SK-N-SH (cell line): ENCODE measurements around the gene SCYL1. TPM values are rescaled to one million over a fixed set of nuclear protein-coding genes. Genes with fewer than 3 reads are reported as not detected.

Experiments
- CTCF ChIA-PET: fragments of 300-600, 350-600 bp; formaldehyde crosslinking; extraction: SDS; loops from one replicate; lab custom pipeline; 2021; lab: Yijun Ruan, JAX
- POLR2A ChIA-PET: fragments of 350-600 bp; sonication (Branson Sonifier 250); formaldehyde crosslinking; extraction: SDS; loops from one replicate; lab custom pipeline; 2020; ENCODE audit warnings: antibody characterized with exemption, inconsistent platforms; lab: Yijun Ruan, JAX
- DNase-seq: peaks from one replicate; pipeline ENCODE4 v3.0.0; 2012
- H2AFZ ChIP-seq: fragments of 200-600 bp; sonication (generic); 2 replicates; pipeline ENCODE4 v1.8.1; 2016; ENCODE audit warnings: antibody characterized with exemption, mild to moderate bottlenecking, low read depth
- H3F3A ChIP-seq: fragments of 200-600 bp; sonication (generic); replicated peaks from 2 replicates; pipeline ENCODE3; 2016; ENCODE audit warnings: antibody characterized with exemption, mild to moderate bottlenecking; ENCODE audit not compliant: insufficient read depth
- H3K27ac ChIP-seq, 2 experiments: fragments of 200-500 bp in 1 of 2; fragments of 200-600 bp in 1 of 2; sonication (Bioruptor generic) in 1 of 2; sonication (generic), shearing (Covaris generic) in 1 of 2; 2 replicates each; pipeline versions ENCODE4 v1.5.1 to v1.6.1; 2014 to 2016; ENCODE audit warnings: low read depth in 2 of 2, inconsistent platforms in 1 of 2, low read length in 1 of 2, mild to moderate bottlenecking in 1 of 2, mixed read lengths in 1 of 2
- H3K27me3 ChIP-seq: fragments of 200-600 bp; sonication (generic), shearing (Covaris generic); 2 replicates; pipeline ENCODE4 v1.6.1; 2016; ENCODE audit warnings: mixed run types; ENCODE audit not compliant: insufficient read depth
- H3K36me3 ChIP-seq, 2 experiments: fragments of 200-500 bp in 1 of 2; fragments of 200-600 bp in 1 of 2; sonication (Bioruptor generic) in 1 of 2; sonication (generic) in 1 of 2; replicated peaks in 1 of 2; 2 replicates each; pipeline versions ENCODE3 to v1.5.1; 2014 to 2016; ENCODE audit warnings: low read length in 1 of 2, mild to moderate bottlenecking in 1 of 2; ENCODE audit not compliant: insufficient read depth in 2 of 2, control insufficient read depth in 1 of 2
- H3K4me1 ChIP-seq, 2 experiments: fragments of 200-500 bp in 1 of 2; fragments of 200-600 bp in 1 of 2; sonication (Bioruptor generic) in 1 of 2; sonication (generic), shearing (Covaris generic) in 1 of 2; 2 replicates each; pipeline versions ENCODE4 v1.5.1 to v1.6.1; 2014 to 2016; ENCODE audit warnings: low read depth in 1 of 2, low read length in 1 of 2, mixed run types in 1 of 2; ENCODE audit not compliant: insufficient read depth in 2 of 2, control insufficient read depth in 1 of 2
- H3K4me2 ChIP-seq: fragments of 200-600 bp; sonication (generic), shearing (Covaris generic); 2 replicates; pipeline ENCODE4 v1.6.1; 2017; ENCODE audit warnings: mixed run types
- H3K4me3 ChIP-seq, 2 experiments: fragments of 200-500 bp in 1 of 2; fragments of 200-600 bp in 1 of 2; sonication (Bioruptor generic) in 1 of 2; sonication (generic), shearing (Covaris generic) in 1 of 2; 2 replicates each; pipeline versions ENCODE4 v1.5.1 to v1.8.1; 2014 to 2016; ENCODE audit warnings: low read depth in 2 of 2, inconsistent platforms in 1 of 2, low read length in 1 of 2, mild to moderate bottlenecking in 1 of 2, mixed read lengths in 1 of 2, moderate library complexity in 1 of 2
- H3K79me2 ChIP-seq: fragments of 200-600 bp; sonication (generic); 2 replicates; pipeline ENCODE4 v1.8.1; 2017; ENCODE audit warnings: mild to moderate bottlenecking; ENCODE audit not compliant: insufficient read depth
- H3K9ac ChIP-seq: fragments of 200-600 bp; sonication (generic); 2 replicates; pipeline ENCODE4 v1.6.1; 2017; ENCODE audit warnings: mixed run types
- H3K9me2 ChIP-seq: fragments of 200-600 bp; sonication (generic); 2 replicates; pipeline ENCODE4 v1.6.1; 2017; ENCODE audit warnings: mixed run types
- H3K9me3 ChIP-seq: fragments of 200-600 bp; sonication (generic); 2 replicates; pipeline ENCODE4 v1.6.1; 2017; ENCODE audit warnings: mixed run types, mild to moderate bottlenecking, moderate library complexity
- H4K20me1 ChIP-seq: fragments of 200-600 bp; sonication (generic); 2 replicates; pipeline ENCODE4 v1.6.1; 2017; ENCODE audit warnings: mild to moderate bottlenecking, mixed run types; ENCODE audit not compliant: insufficient read depth
- CHD2 ChIP-seq: fragments of 150-350 bp; IDR thresholded peaks from 2 replicates; pipeline ENCODE4 v1.6.1; 2018; ENCODE audit warnings: low read length; ENCODE audit not compliant: partially characterized antibody
- EP300 ChIP-seq, 2 experiments: IDR thresholded peaks; 2 replicates each; pipeline versions ENCODE4 v1.4.0 to v1.6.1; 2012; ENCODE audit warnings: borderline replicate concordance in 1 of 2, low read depth in 1 of 2, low read length in 1 of 2
- EZH2phosphoT487 ChIP-seq: fragments of 200-600 bp; sonication (generic); IDR thresholded peaks from 2 replicates; pipeline ENCODE4 v1.6.1; 2017; ENCODE audit warnings: low read depth, mixed run types, mild to moderate bottlenecking, antibody characterized with exemption, moderate library complexity, borderline replicate concordance
- FOSL2 ChIP-seq: IDR thresholded peaks from 2 replicates; pipeline ENCODE4 v1.4.0; 2012; ENCODE audit warnings: low read depth, mild to moderate bottlenecking, moderate library complexity, borderline replicate concordance
- FOXJ3 ChIP-seq: sonication (generic); formaldehyde crosslinking; IDR thresholded peaks from 2 replicates; pipeline ENCODE4 v1.5.1; 2020; ENCODE audit warnings: mild to moderate bottlenecking, missing genetic modification reagents
- FOXM1 ChIP-seq: IDR thresholded peaks from 2 replicates; pipeline ENCODE4 v1.4.0; 2012; ENCODE audit warnings: low read depth, mild to moderate bottlenecking
- GABPA ChIP-seq: IDR thresholded peaks from 2 replicates; pipeline ENCODE4 v1.4.0; 2012; ENCODE audit warnings: low read depth, mild to moderate bottlenecking
- GATA2 ChIP-seq: sonication (generic); formaldehyde crosslinking; IDR thresholded peaks from 2 replicates; pipeline ENCODE4 v1.5.0; 2020; ENCODE audit warnings: mild to moderate bottlenecking, missing genetic modification reagents
- JUND ChIP-seq: IDR thresholded peaks from 2 replicates; pipeline ENCODE4 v1.4.0; 2012
- MAX ChIP-seq: IDR thresholded peaks from 2 replicates; pipeline ENCODE4 v1.4.0; 2012; ENCODE audit warnings: low read depth
- MEF2A ChIP-seq: IDR thresholded peaks from 2 replicates; pipeline ENCODE4 v1.4.0; 2012; ENCODE audit warnings: low read depth, borderline replicate concordance
- MXI1 ChIP-seq: IDR thresholded peaks from 2 replicates; pipeline ENCODE4 v1.6.1; 2012; ENCODE audit warnings: mild to moderate bottlenecking, low read depth, low read length, improper control_type of control experiment
- NFIC ChIP-seq: IDR thresholded peaks from 2 replicates; pipeline ENCODE4 v1.4.0; 2012; ENCODE audit warnings: borderline replicate concordance
- NRF1 ChIP-seq: IDR thresholded peaks from 2 replicates; pipeline ENCODE4 v1.6.1; 2012; ENCODE audit warnings: low read depth, mild to moderate bottlenecking, low read length
- POLR2AphosphoS5 ChIP-seq: IDR thresholded peaks from 2 replicates; pipeline ENCODE4 v1.6.1; 2012; ENCODE audit warnings: low read depth, low read length
- RAD21 ChIP-seq: IDR thresholded peaks from 2 replicates; pipeline ENCODE4 v1.6.1; 2012; ENCODE audit warnings: mild to moderate bottlenecking, low read length
- RCOR1 ChIP-seq: fragments of 150-350 bp; IDR thresholded peaks from 2 replicates; pipeline ENCODE4 v1.6.1; 2017; ENCODE audit warnings: antibody characterized with exemption, low read length
- REST ChIP-seq: IDR thresholded peaks from 2 replicates; pipeline ENCODE4 v1.6.1; 2012; ENCODE audit warnings: mild to moderate bottlenecking, low read depth, low read length, moderate library complexity
- RFX5 ChIP-seq: IDR thresholded peaks from 2 replicates; pipeline ENCODE4 v1.6.1; 2012; ENCODE audit warnings: mild to moderate bottlenecking, improper control_type of control experiment, low read length
- RXRA ChIP-seq: IDR thresholded peaks from 2 replicates; pipeline ENCODE4 v1.4.0; 2012; ENCODE audit warnings: low read depth, mild to moderate bottlenecking, borderline replicate concordance
- SMC3 ChIP-seq: IDR thresholded peaks from 2 replicates; pipeline ENCODE4 v1.6.1; 2012; ENCODE audit warnings: low read depth, low read length, improper control_type of control experiment
- TAF1 ChIP-seq: IDR thresholded peaks from 2 replicates; pipeline ENCODE4 v1.6.1; 2012; ENCODE audit warnings: low read depth, mild to moderate bottlenecking, low read length, moderate library complexity, borderline replicate concordance
- TCF12 ChIP-seq: IDR thresholded peaks from 2 replicates; pipeline ENCODE4 v1.4.0; 2012
- TEAD4 ChIP-seq: IDR thresholded peaks from 2 replicates; pipeline ENCODE4 v1.4.0; 2012; ENCODE audit warnings: mild to moderate bottlenecking, borderline replicate concordance; ENCODE audit not compliant: insufficient read depth
- USF2 ChIP-seq: fragments of 150-350 bp; IDR thresholded peaks from 2 replicates; pipeline ENCODE4 v1.6.1; 2017; ENCODE audit warnings: antibody characterized with exemption, low read length, low read depth, borderline replicate concordance
- YY1 ChIP-seq: IDR thresholded peaks from 2 replicates; pipeline ENCODE4 v1.4.0; 2012; ENCODE audit warnings: low read depth, mild to moderate bottlenecking
- ZBTB33 ChIP-seq: IDR thresholded peaks from 2 replicates; pipeline ENCODE4 v1.4.0; 2012; ENCODE audit warnings: low read depth, borderline replicate concordance
- WGBS: methylation state at CpG from one replicate; pipeline ENCODE4 v1.1.6; 2017; ENCODE audit warnings: low lambda C conversion rate; 5-methylcytosine and 5-hydroxymethylcytosine counted together
- polyA plus RNA-seq, 3 experiments: library from polyadenylated mRNA; depleted of rRNA; stranded (reverse); fragments of >200 nt; gene quantifications; 2 replicates each; pipeline ENCODE4 v1.2.3, GENCODE V29; 2012

Gene SCYL1
- polyA plus RNA-seq, 1 of the 3 experiments (the other 2 are of a cell fraction), result 79.9 TPM

- Histone ChIP-seq H3K4me3 (peak overlapping the region; percentile 25 to 50), H3K27ac (peak overlapping the region; percentile 100), H3K79me2 (peaks cover 80% of the 10 kb centered on the region), H3K9ac (peak overlapping the region; percentile 95), H3K9me3 (no peaks in the 10 kb centered on the region), H3F3A (peaks cover 73% of the 10 kb centered on the region), H3K9me2 (no peaks in the 10 kb centered on the region), H2AFZ (no peak overlapping the region), H3K36me3 (no peaks in the 10 kb centered on the region), H3K27me3 (no peaks in the 10 kb centered on the region), H3K4me2 (peak overlapping the region; percentile 83), H3K4me1 (peaks cover 71 to 72% of the 10 kb centered on the region in 2 experiments), H4K20me1 (no peaks in the 10 kb centered on the region)
- ChIA-PET POLR2A (interaction anchor here (0.6 to 26.8 kb wide), 7 partner anchors 12 to 1303 kb away, joined by 3 to 1027 read pairs (median 5); partner anchors contain the start of genes MALAT1 and NEAT1), CTCF (interaction anchor here (0.9 to 8.3 kb wide), 7 partner anchors 10 to 106 kb away, joined by 3 to 58 read pairs (median 4); partner anchors contain the start of gene MALAT1)
- DNase-seq, result peak; percentile 90
- WGBS, result 3% methylated on average over 14 of the region's 17 CpGs
- TF ChIP-seq POLR2AphosphoS5, result no peak; the same call in 1 of the 2 replicates
- peak; percentile 89 for TF ChIP-seq USF2
- no peak for TF ChIP-seq FOXJ3 (CRISPR knock-in tag)
- no peak for TF ChIP-seq EZH2phosphoT487
- TF ChIP-seq NRF1, result no peak
- TF ChIP-seq RAD21, result peak; percentile 40
- TF ChIP-seq FOXM1, result no peak
- TF ChIP-seq MXI1, result peak; percentile 96
- no peak for TF ChIP-seq REST
- no peak for TF ChIP-seq GATA2
- no peak for TF ChIP-seq GABPA
- peak; percentile 68 for TF ChIP-seq RCOR1
- no peak for TF ChIP-seq MEF2A
- peak; percentile 95 for TF ChIP-seq RFX5
- TF ChIP-seq RXRA, result no peak; the same call in 1 of the 2 replicates
- peak; percentile 79 to 90 for TF ChIP-seq EP300 (IDR thresholded peaks at IDR 0.05; ENCODE audit: borderline replicate concordance in 1 of 2, low read depth in 1 of 2, low read length in 1 of 2)
- no peak; the same call in 1 of the 2 replicates for TF ChIP-seq JUND
- TF ChIP-seq CHD2, result no peak
- peak; percentile 29; the same call in 1 of the 2 replicates for TF ChIP-seq NFIC
- TF ChIP-seq YY1, result peak; percentile 79; the same call in 1 of the 2 replicates
- TF ChIP-seq MAX, result peak; percentile 85
- peak; percentile 53; the same call in 1 of the 2 replicates for TF ChIP-seq TCF12
- TF ChIP-seq TAF1, result peak; percentile 32; the same call in 1 of the 2 replicates
- no peak for TF ChIP-seq ZBTB33
- peak; percentile 14; the same call in 1 of the 2 replicates for TF ChIP-seq SMC3
- no peak for TF ChIP-seq TEAD4
- TF ChIP-seq FOSL2, result no peak
Measured at GRCh38 chr11:65487467-65488272, 37.2 kb upstream of the SCYL1 start.
